SU-DHL-6 (cell line): Measurements from ENCODE around the gene CTTNBP2NL.

ENCODE experiments used
- EZH2phosphoT487 ChIP-seq: fragments of 200-600 bp; sonication (generic), shearing (Covaris generic); conservative IDR thresholded peaks from 2 replicates; pipeline ENCODE4 v1.6.1; 2018; ENCODE audit warnings: mild to moderate bottlenecking, antibody characterized with exemption, low read length, moderate library complexity, mixed read lengths
- TF ChIP-seq, protein P1 (sequence below): fragments of 200-600 bp; sonication (generic); IDR thresholded peaks from one replicate; pipeline ENCODE4 v1.5.1; 2017; ENCODE audit warnings: antibody characterized with exemption, mild to moderate bottlenecking, low read length, moderate library complexity; ENCODE audit not compliant: insufficient read depth, poor library complexity, severe bottlenecking

DNA sequence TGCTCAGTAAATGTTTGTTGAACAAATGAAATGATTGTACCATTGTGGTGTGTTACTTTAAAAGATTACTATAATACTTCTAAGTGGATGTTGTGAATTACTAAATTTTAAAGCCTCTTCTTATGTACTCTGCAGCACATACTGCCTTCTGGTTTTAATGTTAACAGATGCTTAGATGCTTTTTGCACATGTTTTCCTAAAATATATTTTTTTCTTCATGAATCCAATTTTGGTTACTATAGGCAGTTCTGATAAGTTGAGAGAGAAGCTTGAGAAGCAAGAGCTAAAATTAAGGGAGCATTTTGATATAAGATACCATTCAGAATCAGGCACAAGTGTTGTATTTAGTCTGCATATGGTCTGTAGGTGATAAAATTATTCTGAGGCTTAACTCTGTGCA, 21.3 kb downstream of the CTTNBP2NL start:
- TF ChIP-seq, protein P1, sequence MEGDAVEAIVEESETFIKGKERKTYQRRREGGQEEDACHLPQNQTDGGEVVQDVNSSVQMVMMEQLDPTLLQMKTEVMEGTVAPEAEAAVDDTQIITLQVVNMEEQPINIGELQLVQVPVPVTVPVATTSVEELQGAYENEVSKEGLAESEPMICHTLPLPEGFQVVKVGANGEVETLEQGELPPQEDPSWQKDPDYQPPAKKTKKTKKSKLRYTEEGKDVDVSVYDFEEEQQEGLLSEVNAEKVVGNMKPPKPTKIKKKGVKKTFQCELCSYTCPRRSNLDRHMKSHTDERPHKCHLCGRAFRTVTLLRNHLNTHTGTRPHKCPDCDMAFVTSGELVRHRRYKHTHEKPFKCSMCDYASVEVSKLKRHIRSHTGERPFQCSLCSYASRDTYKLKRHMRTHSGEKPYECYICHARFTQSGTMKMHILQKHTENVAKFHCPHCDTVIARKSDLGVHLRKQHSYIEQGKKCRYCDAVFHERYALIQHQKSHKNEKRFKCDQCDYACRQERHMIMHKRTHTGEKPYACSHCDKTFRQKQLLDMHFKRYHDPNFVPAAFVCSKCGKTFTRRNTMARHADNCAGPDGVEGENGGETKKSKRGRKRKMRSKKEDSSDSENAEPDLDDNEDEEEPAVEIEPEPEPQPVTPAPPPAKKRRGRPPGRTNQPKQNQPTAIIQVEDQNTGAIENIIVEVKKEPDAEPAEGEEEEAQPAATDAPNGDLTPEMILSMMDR: no peak
- no peak for TF ChIP-seq EZH2phosphoT487
